Vagina (tissue), 2 donors: ENCODE results near the gene DDX39B.

ENCODE experiments used
- POLR2A ChIP-seq, 2 donors: fragments of 450-650 bp; IDR thresholded peaks; one replicate each; pipeline ENCODE4 v1.6.1; 2017; ENCODE audit warnings: antibody characterized with exemption in 2 of 2, mild to moderate bottlenecking in 2 of 2, moderate library complexity in 2 of 2
- POLR2AphosphoS5 ChIP-seq, 2 donors: sonication (generic); formaldehyde crosslinking; IDR thresholded peaks; one replicate each; pipeline ENCODE4 v1.9.0; 2017; ENCODE audit warnings: antibody characterized with exemption in 2 of 2, mild to moderate bottlenecking in 2 of 2, low read depth in 1 of 2; ENCODE audit not compliant: insufficient read depth in 1 of 2
- TF ChIP-seq, protein P1 (sequence below), 3 experiments: fragments of 450-650 bp in 2 of 3; fragments of 200-600 bp in 1 of 3; sonication (generic) in 1 of 3; IDR thresholded peaks; one replicate each; pipeline ENCODE4 v1.5.1; 2017 to 2019; ENCODE audit warnings: antibody characterized with exemption in 3 of 3, mild to moderate bottlenecking in 2 of 3, moderate library complexity in 2 of 3

DNA sequence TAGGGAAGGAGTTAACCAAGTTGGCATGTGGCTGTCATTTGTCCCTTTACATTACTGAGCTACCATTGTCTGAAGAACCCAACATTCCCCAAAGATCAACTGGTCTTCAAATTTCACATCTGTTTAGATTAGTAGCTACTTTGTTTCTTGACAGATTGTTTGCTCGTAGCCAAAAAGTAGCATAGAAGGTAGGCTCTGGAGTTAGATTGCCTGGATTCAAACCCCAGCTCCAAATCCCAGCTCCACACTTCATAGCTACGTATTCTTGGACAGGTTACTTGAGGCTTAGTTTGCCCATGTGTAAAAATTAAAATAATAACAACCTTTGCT, 6.7 kb upstream of the DDX39B start:
- TF ChIP-seq, protein P1, sequence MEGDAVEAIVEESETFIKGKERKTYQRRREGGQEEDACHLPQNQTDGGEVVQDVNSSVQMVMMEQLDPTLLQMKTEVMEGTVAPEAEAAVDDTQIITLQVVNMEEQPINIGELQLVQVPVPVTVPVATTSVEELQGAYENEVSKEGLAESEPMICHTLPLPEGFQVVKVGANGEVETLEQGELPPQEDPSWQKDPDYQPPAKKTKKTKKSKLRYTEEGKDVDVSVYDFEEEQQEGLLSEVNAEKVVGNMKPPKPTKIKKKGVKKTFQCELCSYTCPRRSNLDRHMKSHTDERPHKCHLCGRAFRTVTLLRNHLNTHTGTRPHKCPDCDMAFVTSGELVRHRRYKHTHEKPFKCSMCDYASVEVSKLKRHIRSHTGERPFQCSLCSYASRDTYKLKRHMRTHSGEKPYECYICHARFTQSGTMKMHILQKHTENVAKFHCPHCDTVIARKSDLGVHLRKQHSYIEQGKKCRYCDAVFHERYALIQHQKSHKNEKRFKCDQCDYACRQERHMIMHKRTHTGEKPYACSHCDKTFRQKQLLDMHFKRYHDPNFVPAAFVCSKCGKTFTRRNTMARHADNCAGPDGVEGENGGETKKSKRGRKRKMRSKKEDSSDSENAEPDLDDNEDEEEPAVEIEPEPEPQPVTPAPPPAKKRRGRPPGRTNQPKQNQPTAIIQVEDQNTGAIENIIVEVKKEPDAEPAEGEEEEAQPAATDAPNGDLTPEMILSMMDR (IDR thresholded peaks at IDR 0.05), result no peak
- TF ChIP-seq POLR2A (IDR thresholded peaks at IDR 0.05) (no peak), POLR2AphosphoS5 (IDR thresholded peaks at IDR 0.05; ENCODE audit: insufficient read depth in 1 of 2, low read depth in 1 of 2) (no peak)
